Peyer's patch (tissue), 4 donors: Measurements from ENCODE around the gene CGNL1.

Experiments
- POLR2A ChIP-seq, 2 donors: fragments of 450-650 bp; IDR thresholded peaks; one replicate each; pipeline ENCODE4 v1.5.1; 2017; ENCODE audit warnings: antibody characterized with exemption in 2 of 2, mild to moderate bottlenecking in 2 of 2, moderate library complexity in 2 of 2
- TF ChIP-seq, protein P1 (sequence below), 6 experiments: fragments of 450-650 bp in 4 of 6; fragments of 200-600 bp in 2 of 6; sonication (generic) in 1 of 6; IDR thresholded peaks; one replicate each; pipeline ENCODE4 v1.5.1; 2017 to 2019; ENCODE audit warnings: antibody characterized with exemption in 6 of 6, mild to moderate bottlenecking in 3 of 6, moderate library complexity in 1 of 6

GRCh38 chr15:57526076-57526475, 149.8 kb downstream of the CGNL1 start:
- TF ChIP-seq POLR2A (IDR thresholded peaks at IDR 0.05) = no peak
- TF ChIP-seq, protein P1, sequence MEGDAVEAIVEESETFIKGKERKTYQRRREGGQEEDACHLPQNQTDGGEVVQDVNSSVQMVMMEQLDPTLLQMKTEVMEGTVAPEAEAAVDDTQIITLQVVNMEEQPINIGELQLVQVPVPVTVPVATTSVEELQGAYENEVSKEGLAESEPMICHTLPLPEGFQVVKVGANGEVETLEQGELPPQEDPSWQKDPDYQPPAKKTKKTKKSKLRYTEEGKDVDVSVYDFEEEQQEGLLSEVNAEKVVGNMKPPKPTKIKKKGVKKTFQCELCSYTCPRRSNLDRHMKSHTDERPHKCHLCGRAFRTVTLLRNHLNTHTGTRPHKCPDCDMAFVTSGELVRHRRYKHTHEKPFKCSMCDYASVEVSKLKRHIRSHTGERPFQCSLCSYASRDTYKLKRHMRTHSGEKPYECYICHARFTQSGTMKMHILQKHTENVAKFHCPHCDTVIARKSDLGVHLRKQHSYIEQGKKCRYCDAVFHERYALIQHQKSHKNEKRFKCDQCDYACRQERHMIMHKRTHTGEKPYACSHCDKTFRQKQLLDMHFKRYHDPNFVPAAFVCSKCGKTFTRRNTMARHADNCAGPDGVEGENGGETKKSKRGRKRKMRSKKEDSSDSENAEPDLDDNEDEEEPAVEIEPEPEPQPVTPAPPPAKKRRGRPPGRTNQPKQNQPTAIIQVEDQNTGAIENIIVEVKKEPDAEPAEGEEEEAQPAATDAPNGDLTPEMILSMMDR (IDR thresholded peaks at IDR 0.05) = no peak
